Activated T-helper 1 cell treated with Interleukin-2 at 50 U/mL for 16 hours (primary cell): ENCODE measurements around the gene ARHGEF4.
A peak's percentile ranks its signal among the peaks of the same experiment; 100 is the strongest.

Experiments used
- DNase-seq: peaks from one replicate; pipeline ENCODE4 v3.0.0-alpha.2; 2020; ENCODE audit warnings: low read depth

The ARHGEF4 gene

DNA sequence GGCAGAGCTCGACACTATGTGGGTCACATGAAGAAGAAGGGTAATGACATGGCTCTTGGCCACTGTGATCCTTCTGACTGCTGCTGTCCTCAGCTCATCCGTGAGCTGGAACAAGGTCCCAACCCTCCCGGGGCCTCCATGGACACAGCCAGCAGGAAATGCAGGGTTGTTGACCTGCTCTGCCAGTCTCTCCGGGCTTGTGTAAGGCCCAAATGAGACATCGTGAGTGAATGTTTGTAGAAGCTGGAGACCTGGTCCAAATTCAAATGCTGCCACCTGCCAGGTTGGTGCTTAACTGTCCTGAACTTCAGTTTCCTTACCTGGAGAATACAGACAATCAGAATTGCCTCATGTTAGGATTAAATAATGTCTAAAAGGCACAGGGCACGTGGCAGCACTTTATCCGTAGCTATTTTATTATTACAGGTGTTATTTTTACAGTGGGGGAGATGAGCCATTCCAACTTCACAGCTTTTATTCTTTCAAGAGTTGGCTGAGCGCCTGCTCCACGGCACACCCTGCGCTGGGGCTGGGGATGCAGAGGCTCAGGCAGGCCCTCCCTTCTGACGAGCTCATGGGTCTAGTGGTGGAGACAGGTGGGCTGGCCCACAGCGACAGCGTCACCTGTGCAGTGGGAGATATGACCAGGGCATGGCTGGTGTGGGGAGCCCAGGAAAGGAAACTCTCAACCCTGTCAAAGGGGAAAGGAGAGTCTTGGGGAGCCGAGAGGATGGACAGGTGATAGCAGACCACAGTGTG is 15.1 kb downstream of the ARHGEF4 start:
- no peak for DNase-seq

DNA sequence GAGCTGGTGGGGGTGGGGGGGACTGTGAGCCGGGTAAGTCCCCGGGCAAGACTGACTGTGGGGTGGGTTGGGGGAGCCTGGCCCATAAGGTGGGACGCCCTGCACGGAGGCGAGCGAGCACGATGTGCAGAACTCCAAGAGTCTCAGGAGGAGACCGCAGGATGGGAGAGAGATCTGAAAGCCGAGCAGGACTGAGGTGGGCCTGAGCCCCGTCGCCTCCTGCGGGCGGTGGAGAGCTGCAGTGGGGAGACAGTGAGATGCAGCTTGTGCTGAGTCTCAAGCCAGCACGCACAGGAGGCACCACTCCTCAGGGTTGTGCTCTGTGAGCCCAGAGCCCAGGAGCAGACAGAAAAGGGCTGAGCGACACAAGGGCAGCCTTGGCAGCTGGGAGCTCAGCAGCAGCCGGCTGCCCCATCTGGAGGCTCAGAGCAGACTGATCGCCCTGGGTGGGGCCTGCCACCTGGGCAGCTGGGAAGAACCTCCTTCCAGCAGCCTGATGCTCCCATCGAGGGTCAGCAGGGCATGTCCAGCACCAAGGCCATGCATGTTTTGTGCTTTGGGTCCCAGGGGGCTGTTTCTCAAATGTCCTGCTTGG is 15.9 kb downstream of the ARHGEF4 start:
- DNase-seq: no peak

DNA sequence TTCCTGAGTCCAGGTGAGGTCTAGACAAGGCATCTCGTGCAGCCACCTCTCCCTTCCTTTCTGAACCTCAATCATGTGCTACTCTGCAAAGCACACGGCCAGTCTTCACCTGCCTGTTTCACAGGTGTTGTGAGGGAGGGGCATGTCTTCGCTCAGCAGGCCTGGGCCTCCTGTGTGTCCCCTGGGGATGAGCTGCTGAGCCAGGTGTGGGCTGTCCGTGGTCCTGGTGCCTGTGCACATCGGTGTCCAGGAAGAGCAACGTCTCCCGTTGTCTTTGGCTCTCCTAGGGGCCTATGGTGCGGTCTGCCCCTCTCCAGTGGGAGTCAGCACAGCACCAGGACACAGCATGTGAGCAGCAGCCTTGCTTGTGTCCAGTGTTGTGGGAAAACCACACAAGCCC is 16.7 kb downstream of the ARHGEF4 start:
- DNase-seq: no peak

DNA sequence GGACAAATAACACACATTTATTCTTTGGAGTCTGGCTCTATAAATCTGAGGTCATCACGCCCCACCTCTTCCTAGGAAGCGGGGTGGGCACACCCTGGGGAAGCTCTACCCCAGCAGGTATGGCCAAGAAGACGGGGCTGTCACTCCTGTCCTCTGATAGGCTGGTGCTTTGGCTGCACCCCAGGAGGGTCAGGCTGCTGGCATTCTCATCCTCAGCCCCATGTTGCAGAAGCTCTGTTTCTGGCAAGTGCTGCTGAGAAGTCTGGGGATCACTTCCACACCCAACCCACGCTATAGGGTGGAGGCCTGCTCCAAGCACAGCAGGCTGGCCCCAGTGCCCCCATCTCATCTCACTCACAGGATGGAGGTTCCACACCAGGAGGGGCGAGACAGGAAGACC is 17.6 kb downstream of the ARHGEF4 start:
- no peak for DNase-seq

DNA sequence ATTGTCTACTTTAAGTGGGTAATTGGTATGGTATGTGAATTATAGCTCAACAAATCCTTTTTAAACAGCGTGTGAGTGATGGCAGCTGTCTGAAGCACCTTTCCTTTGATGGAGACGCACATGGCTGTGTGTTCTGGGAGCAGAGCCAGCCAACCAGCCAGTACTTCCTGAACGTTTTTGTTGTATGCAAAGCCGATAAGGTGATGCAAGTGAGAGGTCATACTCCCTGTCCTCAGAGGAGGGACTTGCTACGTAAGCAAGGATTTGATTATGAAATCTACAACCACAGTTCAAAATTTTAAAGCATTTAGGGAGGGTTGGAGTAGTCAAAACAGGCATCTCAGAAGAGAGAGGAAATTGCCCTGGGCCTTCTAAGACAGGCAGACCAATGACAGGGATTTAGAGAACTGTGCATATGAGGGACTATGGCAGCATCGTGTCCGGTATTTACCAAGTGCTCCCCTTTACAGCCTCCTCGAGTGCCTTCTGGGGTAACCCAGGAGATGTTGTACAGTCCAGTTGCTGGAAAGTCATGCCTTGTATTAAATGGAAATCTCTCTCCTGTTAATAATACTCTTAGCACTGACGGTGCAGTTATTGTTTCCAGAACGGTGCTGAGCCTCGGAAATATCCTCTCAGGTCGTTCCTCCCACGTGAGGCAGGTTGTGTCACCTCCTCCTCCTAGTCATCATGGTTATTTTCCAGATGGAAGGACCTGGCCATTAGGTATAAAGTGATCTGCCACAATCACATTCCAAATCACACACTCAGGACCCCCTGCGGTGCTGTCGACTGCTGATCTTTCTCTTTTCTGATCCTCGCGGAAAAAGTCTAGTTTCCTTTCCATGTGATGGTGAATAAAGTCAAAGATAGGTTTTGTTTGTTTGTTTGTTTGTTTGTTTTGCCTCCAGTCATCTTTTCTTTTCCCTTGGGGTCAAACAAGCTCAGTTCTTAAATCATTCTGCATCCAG is 28.4 kb downstream of the ARHGEF4 start:
- no peak for DNase-seq

DNA sequence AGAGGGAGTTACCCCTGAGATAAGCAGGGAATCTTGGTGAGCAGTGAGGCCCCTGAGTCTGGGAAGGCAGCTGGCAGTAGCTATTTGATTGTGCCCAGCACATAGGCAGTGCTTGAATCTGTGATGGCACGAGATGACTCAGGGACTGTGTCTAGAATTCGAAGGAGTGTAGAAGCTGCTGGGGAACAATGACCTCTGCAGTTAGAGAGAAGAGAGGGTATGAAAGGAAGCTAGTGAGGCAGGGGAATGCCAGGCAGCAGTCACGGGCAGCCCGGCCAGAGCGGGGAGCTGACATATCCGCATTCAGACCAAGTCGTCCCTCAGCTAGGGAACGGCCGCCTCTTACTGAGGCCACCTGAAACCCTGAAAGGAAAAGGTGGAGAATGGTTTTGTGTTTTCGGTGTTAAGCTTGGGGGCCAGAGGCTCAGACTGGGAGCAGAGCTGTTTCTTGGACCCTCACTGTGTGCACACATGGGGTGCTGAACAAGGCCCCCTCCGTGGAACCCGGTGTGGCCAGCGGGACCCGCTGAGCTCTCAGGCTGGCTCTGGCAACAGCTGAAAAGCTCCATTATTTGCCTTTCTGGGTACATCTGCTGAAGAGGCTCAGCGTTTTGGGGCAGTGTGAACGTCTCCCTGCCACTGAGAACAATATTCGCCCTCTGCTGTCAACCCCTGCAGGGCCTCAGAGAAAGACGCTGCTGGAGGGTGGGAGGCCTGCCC is 32.9 kb downstream of the ARHGEF4 start:
- no peak for DNase-seq

DNA sequence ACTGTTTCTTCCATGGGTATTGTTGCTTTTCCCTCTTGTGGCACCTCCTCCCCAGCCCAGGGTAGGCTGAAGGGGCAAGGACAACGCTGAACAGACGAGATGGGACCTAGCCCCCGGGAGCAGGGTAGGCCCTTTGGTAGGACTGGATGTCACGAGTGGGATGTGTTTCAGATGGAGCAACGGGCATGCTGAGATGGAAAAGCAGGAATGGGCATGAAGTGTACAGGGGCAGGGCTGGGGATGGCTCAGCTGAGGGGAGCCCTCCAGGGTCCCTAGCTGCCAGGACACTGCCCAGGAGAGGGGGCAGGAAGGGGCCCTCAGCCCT is 33.4 kb downstream of the ARHGEF4 start:
- no peak for DNase-seq

DNA sequence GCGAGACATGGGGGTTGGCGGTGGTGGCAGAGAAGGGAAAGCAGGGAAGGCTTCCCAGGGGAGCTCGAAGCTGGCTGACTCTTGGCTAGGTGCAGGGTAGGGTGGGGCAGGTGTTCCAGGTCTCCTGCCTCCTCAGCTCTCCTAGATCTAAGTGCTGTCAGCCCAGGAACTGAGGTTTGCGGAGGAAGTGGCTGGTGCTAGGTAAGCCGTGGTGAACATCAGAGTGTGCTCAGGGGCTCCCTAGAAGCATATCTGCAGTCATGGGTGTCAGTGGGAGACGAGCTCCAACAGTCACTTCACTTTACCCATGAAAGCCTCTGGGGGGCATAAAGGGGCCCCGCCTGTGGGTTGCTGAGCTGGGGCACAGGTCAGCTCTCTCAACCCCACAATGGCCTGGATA is 34.1 kb downstream of the ARHGEF4 start:
- no peak for DNase-seq

DNA sequence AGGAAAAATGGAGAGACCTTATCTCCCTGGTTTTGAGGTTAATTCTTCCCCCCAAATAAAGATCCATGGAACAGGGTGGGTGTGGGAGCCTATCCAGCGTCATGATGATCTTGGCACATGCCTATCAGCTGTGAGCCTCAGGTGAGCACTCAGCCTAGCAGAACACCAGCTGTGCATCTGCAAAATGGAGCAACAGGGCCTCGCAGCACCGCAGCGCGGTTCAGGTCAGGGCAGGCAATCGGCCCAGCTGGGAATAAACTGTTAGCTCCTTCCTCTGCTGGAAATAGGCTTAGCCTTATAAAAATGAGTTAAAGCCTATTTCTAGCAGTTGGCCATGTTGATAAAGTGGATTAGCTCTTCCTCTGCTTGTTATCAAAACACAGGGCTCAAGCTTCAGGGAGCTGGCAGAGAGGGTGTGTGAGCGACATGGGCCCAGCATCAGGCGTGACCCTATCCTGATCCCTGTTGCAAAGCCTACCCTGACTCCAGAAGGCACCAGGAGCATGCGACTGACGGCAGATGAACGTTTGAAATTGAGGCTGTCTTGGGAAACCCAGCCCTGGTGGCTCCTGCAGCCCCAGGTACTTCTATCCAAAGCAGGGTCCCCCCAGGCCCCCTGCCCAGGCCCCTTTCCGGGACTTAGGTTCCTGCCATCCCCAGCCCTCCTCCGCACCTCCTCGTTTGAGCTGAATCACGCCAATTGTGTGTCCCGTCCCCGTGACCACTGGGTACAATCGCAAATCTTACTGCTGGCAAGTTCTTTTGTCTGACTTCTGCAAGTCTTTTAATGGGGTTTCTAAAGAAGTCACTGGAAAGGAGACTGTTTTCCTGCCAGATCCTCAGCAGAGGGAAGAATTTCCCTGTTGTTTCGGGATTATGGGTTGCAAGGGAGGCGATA is 35.4 kb downstream of the ARHGEF4 start:
- no peak for DNase-seq

DNA sequence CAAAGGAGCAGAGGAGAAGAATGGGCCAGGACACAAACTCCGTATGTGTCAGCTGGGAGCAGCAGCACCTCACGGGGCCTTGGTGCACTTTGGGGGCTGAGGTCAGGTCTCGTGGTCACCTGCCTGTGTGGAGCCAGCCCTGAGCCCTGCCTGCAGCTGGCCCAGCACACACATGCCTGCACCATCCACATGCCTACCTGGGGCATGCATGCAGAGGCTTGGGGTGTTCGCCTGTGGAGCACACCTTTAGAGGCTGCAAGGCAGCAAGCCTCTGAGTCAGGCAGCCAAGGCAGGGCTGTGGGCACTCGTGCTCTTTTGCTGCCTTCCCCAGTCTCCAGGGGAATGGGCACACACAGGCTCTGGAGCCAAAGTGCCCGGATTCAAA is 36.0 kb downstream of the ARHGEF4 start:
- DNase-seq: no peak

DNA sequence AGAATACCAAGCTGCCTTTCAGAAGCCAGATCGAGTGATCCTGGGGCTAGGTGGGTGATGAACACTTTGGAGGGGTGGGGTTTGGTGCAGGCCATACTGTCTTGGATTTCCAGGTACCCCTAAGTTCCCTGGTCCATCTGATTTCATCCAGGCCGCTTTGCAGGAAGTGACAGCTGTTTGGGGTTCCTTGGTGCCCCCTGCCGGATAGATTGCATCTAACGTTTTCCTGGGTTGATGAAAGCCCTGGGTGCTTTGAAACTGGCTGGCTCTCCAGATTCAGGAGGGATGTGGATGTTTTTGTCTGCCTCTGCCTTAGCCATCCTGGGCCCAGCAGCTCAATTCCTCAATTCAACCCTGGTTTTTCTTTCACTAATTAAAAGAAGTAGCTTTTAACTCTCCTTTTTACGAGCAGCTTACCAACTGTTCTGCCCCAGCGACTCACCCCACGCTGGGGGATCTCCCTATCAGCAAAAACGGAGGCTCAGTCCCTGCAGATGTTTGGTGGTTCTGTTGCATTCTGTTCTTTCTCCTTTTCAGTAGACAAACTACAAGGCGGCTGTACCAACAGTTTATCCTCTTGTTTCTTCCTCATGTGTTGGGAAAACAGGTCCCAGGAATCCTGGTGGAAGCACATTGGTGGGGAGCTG is 37.1 kb downstream of the ARHGEF4 start:
- peak; percentile 46 for DNase-seq

DNA sequence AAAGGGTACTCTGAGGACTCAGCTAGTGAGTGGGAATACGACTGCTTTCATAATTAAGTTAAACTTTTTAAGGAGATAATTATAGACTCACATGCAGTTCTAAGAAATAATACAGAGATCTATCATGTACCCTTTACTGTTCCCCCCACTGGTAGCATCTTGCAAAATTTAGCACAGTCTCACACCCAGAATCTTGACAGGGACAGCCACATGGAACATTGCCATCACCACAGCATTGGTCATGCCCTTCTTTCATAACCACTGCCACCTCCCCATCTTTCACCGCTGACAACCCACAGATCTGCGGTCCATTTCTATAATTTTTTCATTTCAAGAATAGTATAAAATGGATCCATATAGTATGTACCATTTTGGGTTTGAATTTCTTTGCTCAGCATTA is 37.8 kb downstream of the ARHGEF4 start:
- DNase-seq: no peak

DNA sequence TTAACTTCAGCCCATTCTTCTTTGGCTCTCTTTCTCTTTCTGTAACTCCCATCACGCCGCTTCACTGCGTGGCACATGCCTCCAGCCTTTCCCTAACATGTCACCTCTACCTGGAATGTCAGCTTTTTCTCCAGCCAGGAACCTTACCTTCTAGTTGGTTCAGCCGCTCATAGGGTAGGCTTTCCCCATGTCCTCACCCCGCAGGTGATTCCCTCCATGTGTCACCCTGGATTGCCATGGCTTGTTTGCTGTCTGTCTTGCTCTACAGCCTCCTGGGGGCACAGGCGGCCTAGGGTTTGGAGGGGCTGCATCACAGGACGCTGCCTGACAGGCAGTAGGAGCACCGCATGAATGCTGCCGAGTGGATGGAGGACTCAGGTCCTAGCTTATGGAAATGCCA is 39.2 kb downstream of the ARHGEF4 start:
- DNase-seq: no peak

DNA sequence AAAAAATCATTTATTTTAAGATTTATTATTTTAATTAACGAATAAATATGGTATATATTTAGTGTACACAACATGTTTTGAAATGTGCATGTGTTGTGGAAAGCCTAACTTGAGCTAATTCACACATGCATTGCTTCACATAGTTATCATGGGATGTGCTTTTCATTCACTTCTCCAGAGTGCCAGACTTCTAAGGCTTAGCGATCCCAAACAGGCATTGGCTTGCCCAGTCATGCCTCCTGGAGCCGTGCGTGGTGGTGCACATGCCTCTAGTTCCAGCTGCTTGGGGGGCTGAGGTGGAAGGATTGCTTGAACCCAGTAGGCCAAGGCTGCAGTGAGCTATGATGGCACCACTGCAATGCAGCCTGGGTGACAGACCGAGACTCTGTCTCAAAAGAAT is 40.5 kb downstream of the ARHGEF4 start:
- DNase-seq: no peak

DNA sequence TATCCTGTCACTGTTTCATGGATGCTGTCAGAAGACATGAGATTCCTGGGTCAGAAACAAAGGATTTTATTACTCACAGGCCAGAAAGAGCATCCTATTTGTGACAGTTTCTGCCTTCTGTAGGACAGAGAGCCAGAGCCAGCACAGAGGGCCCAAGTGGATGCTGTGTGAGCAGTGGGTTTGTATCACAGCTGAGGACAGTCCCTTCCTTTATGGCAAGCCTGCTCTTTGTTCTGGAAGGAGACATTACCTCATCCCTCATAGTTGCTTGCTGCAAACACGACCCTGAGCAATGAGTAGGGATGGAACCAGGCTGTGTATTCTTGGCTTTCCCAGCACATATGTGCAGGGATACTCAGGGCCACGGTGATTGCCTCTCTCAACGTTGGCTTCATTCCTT is 41.6 kb downstream of the ARHGEF4 start:
- DNase-seq: no peak

DNA sequence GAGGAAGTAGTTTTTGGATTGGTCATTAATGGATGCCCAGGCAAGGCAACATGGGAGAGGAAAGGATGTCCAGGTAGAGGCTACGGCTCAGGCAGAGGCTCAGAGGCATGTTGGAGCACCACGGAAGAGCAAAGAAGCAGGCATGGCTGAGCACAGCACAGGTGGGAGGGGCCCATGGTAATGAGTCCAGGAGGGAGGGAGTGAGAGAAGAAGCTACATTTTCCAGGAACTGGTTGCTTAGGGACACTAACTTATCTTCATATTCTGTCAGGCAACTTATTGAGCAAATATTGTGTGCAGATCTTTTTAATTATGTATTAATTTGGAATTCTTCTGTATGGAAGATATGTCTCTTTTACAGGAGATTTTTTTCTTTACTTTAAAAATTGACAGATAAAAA is 42.2 kb downstream of the ARHGEF4 start:
- DNase-seq: no peak

DNA sequence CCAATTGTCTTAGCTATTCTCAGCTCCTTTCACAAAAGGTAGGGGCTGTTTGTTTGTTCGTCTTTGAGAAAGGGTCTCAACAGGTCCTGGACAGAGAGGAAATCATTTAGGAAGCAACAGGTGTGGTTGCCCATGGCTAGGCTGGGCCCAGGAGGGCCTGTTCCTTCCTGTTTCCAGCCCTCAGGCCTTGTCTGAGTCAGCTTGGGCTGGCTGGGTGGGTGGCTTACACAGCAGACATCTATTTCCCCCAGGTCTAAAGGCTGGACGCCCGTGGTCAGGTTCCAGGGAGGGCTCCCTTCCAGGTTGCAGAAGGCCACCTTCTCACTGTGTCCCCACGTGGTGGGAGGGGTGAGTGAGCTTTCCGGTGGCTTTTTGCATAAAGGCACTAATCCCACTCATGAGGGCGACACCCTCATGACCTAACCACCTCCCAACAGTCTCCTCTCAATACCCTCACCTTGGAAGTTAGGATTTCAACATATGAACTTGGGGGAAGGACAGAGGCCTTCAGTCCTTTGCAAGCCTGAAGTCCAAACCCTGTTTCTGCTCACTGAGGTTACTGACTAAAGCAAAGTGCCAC is 45.5 kb downstream of the ARHGEF4 start:
- no peak for DNase-seq

DNA sequence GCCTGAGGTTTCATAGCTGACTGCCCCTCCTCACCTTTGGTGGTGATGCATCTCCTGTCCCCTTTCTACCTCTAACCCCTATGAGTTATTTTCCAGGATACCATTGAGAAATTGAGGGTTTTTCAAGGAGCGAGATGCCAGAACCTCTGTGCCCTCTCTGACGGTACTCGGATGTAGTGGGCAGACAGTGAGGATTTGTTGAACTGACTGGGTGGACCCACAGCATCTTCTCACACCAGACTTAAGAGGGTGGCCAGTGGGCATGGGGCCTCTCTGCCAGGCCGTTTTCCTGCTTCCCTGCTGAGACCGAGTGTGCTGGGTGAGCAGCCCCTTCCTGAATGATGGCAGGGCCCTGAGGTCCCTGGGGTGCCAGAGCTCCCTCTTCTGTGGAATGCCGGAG is 46.3 kb downstream of the ARHGEF4 start:
- no peak for DNase-seq

DNA sequence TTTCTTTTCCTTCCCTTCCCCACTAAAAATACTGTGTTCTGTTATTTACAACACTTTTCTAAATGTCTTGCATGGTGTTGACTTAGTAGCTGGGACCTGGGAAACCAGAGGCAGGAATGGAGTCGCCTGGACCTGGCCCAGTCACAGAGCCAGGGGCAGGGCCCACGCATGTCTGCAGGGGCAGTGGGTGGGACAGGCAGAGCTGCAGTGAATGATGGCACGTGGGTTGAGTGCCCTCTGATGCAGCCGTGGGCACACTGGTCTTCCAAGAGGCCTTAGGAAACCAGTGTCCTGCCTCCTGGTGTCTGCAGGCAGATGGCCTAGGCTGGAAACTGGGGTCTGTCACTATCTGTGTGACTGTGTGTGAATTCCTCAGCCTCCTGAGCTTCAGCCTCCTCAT is 46.8 kb downstream of the ARHGEF4 start:
- no peak for DNase-seq

DNA sequence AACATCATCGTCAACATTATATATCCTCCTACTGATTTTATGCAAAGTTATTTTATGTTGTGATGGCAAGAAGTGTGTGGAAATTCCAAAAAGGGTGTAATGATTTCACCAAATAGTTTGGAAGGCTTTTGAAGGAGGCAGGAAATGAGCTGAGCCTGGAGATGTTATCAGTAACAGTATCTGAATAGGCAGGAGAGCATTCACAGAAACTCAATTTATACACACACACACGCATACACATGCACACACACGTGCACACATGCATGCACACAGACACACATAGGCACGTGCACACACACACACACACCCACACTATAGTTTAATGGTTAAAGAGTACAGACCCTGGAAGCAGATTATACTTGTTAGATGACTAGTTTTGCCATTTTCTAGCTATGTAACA is 47.3 kb downstream of the ARHGEF4 start:
- no peak for DNase-seq

DNA sequence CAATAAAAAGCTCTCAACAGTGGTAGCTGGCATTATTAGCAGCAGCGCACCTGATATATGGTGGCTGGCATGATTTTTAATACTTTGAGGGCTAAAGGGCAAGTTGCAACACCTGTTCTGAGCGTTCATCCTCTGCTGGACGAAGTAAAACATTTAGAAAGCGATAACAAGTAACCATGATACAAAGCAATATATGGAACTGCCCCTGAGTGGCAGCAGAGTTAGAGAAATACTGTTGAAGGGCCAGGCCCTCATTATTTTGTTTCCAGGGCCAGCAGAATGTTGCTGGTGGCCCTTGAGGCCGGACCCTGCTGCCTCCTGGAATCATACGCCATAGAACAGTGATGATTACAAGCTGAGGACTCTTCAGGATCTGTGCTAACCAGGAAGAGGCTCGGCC is 47.8 kb downstream of the ARHGEF4 start:
- no peak for DNase-seq
